HG03558 (cell line): ENCODE results near the gene KRTAP4-8.
"Not testable (repeated sequence)": the region's sequence is repeated elsewhere in the genome, so short reads cannot be mapped to it uniquely, and the experiment has no call there.

Source experiments
- ATAC-seq: cut with Tn5 transposase; IDR thresholded peaks from one replicate; pipeline ENCODE4 v1.9.1; 2021; ENCODE audit warnings: moderate number of reproducible peaks; ENCODE audit not compliant: unreplicated experiment; ENCODE audit errors: extremely low read depth

Gene KRTAP4-8

DNA sequence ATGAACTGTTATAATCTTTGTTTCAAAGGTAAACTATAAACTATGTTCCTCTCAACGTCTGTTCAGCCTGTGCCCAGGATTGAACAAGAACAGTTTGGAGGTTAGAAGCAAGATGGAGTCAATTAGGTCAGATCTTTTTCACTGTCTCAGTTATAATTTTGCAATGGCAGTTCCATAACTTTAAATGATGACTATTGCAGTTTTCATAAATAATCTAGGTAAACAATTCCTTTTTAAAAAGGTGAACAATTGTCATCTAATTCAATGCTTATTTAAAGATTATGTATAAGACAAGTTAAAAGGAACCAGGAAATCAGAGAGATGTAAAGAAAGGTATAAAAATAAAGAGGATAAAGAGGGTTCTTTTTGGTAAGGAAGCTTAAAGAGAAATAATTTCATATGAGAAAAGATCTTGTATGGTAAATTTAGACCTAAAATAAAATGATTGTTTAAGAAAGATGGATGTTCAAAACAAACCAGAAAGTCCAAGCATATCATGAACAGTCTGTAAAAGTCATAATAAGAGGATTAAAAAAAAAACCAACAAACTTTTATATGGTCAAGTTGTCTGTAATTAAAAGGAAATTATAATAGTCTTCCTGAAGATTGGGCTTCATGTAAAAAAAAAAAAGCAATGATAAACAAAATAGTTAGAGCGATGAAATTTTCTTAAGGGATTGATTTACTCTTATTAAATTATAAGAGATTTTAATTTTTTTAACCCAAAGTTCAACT is 13.4 kb upstream of the KRTAP4-8 start:
- ATAC-seq, result no peak

DNA sequence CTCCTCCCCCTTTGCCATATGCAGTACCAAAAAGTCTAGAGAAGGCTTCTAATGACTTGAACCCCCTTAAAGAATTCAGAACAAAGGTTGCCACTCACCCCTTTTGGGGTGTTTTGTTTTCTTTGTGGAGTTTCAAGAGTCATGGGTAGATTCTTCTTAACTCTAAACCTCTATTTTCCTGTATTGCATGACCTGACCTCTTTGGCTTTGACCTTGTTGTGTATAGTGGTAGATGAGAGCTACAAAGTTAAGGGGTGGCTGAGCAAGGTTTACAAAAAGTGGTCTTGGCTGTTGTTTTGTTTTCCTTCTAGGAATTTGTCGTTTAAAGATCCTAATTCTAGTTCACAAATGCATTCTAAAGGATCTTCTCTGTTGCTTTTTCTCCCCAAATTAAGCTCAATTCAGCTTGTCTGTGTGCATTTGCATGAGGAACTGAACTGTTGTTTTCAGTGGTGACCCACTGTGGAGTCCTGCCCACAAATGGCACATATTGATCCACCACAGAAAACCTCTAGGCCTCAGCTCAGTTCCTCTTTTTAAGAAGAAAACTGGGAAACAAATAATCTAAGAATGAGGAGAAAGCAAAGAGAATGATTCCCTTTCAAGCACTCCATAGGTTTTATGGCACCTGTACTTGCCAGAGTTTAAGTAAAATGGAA is 10.9 kb upstream of the KRTAP4-8 start:
- not testable (repeated sequence) for ATAC-seq

DNA sequence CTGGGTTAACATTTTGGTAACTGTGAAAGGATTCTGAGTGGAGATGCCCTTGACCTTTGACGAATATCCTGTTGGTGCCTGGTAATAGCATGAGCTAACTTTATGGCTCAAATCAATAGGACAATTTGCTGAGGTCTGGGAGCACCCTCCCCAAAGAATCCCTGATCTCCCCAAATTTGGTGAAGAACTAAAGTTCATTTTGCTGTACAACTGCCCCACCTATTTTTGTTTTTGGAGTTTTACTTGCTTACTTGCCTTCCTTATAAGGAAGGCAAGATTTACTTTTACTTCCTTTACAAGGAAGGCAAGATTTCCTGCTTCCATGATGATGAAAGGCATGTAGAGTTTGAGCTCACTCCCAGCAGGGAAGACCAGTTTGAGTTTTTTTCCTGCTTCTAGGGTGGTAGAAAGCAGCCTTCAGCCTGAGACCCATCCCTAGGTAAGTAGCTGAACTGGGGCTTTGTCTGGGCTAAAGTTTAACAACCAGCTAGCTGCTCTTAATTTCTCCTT is 10.1 kb upstream of the KRTAP4-8 start:
- ATAC-seq, result no peak

DNA sequence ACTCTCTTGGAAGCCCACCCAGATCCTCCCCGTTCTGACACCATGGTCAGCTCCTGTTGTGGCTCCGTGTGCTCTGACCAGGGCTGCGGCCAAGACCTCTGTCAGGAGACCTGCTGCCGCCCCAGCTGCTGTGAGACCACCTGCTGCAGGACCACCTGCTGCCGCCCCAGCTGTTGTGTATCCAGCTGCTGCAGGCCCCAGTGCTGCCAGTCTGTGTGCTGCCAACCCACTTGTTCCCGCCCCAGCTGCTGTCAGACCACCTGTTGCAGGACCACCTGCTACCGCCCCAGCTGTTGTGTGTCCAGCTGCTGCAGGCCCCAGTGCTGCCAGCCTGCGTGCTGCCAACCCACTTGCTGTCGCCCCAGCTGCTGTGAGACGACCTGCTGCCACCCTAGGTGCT is 7.4 kb upstream of the KRTAP4-8 start, which contains the start of gene KRTAP4-9:
TSS of gene KRTAP4-9 (plus strand) at position 43 of the 400 bp plus-strand sequence. CDS start at position 43, 0 bp downstream.
- not testable (repeated sequence) for ATAC-seq

DNA sequence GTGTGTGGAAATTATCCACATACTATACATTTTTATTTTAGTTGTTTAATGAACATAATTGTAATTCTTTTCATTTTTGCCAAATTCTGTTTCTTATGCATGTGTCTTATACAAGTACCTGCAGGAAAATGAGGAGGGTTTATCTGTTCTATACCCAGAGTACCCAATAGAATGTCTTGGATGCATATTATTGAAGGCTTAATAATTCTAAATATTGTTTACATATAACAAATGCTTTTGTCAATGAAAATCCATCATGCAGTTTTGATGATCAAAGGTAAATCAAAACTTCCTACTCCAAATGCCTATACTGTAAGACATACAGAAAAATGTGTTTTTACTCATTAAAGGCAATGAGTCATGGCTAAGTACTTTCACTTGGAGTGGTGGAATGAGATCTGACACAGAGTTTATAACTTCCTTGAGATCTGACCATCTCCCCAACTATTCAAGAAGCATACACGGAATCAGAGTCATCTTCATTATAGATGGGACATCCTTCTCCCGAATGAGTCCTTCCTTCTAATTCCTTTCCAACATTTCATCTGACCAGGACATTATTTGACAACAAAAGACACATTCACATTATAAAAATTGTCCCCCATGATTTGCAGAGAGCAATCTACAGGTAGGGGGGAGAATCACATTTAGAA is 6.6 kb upstream of the KRTAP4-8 start:
- not testable (repeated sequence) for ATAC-seq

DNA sequence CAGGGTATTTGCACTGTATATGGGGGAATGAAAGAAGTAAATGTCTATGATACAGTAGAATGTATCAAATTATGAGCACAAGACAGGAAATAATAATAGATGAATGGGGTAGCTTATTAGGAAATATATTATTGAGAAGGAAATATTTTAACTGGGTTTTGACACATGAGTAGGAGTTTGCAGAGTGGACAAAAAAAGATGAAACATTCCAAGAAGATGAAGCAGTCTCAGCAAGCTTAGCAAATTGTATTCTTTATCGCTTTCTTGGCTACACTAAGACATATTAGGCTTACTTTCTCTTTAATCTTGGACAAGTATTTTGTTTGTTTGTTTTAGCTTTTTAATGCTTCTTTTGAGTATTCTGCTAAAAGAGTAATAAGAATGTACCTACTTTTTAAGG is 6.0 kb upstream of the KRTAP4-8 start:
- no peak for ATAC-seq

DNA sequence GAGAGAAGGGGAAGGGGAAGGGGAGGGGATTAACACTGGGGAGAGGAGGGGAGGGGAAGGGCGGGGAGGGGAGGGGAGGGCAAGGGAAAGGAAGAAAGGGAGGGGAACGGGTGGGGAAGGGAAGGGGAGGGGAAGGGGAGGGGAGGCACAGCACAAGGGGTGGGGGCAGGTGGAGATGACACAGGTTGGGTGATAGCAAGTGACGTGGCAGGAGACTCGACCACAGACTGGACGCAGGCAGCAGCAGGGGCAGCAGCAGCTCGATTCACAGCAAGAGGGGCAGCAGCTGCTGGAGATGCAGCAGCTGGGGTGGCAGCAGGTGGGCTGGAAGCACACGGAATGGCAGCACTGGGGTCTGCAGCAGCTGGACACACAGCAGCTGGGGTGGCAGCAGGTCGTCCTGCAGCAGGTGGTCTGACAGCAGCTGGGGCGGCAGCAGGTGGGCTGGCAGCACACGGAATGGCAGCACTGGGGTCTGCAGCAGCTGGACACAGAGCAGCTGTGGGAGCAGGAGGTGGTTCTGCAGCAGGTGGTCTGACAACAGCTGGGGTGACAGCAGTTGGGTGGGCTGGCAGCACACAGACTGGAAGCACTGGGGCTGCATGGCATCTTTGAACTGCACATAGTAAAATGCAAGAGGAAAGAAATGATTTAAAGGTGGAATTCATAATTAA is 3.8 kb upstream of the KRTAP4-8 start, which contains the start of gene KRTAP4-16:
TSS of gene KRTAP4-16 (minus strand) at position 624 of the 674 bp plus-strand sequence. CDS start at position 624, 0 bp downstream.
- no peak for ATAC-seq

DNA sequence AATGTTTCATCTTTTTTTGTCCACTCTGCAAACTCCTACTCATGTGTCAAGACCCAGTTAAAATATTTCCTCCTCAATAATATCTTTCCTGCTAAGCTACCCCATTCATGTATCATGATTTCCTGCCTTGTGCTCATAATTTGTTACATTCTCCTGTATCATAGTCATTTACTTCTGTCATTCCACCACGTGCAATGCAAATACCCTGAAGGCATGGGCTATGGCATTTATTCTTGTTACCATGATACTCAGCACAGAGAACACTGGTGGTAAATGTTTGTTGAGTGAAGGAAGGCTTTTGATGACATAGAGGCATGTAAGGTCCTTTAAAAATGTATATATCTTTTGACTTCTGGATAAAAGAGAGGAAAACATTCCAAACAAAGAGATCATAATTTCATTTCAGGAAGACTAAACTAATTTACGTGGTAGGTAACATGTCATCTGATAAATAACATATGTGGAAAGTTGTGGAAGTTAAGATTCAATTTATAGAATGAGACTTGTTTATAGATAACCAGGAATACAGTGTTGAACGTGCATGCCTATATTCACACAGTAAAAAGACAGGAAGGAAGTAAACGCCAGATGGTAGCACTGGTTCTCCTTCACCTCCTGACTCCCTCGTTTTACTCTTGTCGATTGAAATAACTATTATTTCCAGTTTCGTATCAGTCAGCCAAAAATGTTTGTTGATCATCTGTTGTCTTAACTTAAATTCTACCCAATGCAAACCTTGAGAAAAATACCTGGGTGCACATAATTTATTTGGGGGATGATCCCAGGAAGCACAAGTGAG is 1.9 kb upstream of the KRTAP4-8 start:
- ATAC-seq, result not testable (repeated sequence)

DNA sequence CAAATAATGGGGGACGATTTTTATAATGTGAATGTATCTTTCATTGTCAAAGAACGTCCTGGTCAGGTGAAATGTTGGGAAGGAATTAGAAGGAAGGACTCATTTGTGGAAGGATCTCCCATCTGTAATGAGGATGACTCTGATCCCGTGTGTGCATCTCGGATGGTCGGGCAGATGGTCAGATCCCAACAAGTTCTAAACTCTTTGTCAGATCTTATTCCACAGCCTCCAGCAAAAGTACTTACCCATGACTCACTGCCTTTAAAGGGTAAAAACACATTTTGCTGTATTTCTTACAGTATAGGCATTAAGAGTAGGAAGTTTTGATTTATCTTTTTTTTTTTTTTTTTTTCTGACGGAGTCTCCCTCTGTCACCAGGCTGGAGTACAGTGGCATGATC is 539 bp upstream of the KRTAP4-8 start:
- no peak for ATAC-seq

DNA sequence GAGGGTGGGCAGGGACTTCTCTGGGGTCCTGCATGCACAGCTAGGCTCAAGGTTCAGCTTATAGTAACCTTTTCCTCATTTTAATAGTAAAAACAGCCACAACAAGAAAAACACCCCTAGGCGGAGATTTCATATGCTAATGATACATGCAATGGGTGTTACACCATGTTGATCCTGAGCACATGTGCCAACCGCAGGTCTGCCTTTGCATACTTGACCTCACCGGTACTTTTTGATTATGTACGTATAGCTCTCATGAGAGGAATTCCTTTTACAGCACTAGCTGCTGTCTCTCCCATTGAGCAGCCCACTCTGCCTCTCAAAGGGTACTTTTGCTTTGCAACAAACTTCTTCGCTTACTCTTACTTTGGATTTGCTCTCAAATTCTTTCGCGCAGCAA is 1.9 kb downstream of the KRTAP4-8 start:
- no peak for ATAC-seq

DNA sequence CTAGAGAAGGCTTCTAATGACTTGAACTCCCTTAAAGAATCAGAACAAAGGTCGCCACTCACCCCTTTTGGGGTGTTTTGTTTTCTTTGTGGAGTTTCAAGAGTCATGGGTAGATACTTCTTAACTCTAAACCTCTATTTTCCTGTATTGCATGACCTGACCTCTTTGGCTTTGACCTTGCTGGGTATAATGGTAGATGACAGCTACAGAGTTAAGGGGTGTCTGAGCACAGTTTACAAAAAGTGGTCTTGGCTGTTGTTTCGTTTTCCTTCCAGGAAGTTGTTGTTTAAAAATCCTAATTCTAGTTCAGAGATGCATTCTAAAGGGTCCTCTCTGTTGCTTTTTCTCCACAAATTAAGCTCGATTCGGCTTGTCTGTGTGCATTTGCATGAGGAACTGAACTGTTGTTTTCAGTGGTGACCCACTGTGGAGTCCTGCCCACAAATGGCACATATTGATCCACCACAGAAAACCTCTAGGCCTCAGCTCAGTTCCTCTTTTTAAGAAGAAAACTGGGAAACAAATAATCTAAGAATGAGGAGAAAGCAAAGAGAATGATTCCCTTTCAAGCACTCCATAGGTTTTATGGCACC is 9.1 kb downstream of the KRTAP4-8 start:
- not testable (repeated sequence) for ATAC-seq

DNA sequence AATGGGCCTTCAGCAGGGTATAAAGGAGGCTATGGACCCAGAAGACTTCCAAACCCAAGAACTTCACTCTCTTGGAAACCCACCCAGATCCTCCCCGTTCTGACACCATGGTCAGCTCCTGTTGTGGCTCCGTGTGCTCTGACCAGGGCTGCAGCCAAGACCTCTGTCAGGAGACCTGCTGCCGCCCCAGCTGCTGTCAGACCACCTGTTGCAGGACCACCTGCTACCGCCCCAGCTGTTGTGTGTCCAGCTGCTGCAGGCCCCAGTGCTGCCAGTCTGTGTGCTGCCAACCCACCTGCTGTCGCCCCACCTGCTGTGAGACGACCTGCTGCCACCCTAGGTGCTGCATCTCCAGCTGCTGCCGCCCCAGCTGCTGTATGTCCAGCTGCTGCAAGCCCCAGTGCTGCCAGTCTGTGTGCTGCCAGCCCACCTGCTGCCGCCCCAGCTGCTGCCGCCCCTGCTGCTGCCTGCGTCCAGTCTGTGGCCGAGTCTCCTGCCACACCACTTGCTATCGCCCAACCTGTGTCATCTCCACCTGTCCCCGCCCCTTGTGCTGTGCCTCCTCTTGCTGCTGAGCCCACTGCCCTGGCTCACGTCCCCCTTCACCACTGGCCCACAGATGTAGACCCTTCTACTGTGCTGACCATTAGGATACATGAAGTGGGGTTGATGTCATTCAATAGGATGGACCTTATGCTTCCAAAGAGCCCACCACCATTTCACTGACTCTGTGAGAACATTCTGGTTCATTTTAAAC is 13.7 kb downstream of the KRTAP4-8 start, which contains the start of gene KRTAP4-7:
TSS of gene KRTAP4-7 (plus strand) at position 51 of the 757 bp plus-strand sequence. CDS start at position 108, 57 bp downstream.
- ATAC-seq, result not testable (repeated sequence)

DNA sequence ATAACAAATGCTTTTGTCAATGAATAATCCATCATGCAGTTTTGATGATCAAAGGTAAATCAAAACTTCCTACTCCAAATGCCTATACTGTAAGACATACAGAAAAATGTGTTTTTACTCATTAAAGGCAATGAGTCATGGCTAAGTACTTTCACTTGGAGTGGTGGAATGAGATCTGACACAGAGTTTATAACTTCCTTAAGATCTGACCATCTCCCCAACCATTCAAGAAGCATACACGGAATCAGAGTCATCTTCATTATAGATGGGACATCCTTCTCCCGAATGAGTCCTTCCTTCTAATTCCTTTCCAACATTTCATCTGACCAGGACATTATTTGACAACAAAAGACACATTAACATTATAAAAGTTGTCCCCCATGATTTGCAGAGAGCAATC is 14.5 kb downstream of the KRTAP4-8 start:
- ATAC-seq, result not testable (repeated sequence)

DNA sequence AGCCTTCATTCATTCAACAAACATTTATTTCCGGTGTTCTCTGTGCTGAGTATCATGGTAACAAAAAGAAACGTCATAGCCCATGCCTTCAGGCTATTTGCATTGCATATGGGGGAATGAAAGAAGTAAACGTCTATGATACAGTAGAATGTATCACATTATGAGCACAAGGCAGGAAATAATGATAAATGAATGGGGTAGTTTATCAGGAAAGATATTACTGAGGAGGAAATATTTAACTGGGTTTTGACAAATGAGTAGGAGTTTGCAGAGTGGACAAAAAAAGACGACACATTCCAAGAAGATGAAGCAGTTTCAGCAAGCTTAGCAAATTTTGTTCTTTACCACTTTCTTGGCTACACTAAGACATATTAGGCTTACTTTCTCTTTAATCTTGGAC is 15.3 kb downstream of the KRTAP4-8 start:
- no peak for ATAC-seq

DNA sequence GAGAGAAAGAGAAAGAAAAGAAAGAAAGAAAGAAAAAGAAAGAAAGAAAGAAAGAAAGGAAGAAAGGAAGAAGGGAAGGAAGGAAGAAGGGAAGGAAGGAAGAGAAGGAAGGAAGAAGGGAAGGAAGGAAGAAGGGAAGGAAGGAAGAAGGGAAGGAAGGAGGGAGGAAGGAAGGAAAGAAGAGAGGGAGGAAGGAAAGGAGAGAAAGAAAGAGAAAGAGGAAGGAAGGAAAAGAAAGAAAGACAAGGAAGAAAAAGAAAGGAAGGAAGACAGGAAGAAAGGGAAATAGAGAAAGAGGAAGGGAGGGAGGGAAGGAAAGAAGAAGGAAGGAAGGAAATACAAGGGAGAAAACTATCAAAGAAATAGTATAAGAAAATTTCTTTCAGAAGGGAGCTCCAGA is 21.2 kb downstream of the KRTAP4-8 start:
- no peak for ATAC-seq

DNA sequence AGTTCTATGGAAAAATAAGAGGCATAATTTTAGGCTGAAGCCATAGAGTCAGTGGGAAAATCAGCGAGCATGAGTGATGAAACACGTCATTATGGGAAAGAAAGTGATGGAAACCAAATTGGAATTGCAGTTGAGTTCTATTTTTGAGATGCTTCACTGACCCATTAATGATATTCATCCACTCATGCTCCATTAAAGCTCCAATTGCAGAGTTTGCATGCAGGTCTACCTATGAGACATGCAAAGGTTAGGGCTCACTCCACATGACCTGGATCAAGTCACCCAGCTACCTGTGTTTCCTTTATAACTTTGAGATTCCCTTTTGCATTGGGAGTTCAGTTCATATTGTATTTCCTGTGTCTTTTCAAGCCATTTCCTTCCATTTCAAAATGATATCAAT is 24.3 kb downstream of the KRTAP4-8 start:
- ATAC-seq, result no peak

DNA sequence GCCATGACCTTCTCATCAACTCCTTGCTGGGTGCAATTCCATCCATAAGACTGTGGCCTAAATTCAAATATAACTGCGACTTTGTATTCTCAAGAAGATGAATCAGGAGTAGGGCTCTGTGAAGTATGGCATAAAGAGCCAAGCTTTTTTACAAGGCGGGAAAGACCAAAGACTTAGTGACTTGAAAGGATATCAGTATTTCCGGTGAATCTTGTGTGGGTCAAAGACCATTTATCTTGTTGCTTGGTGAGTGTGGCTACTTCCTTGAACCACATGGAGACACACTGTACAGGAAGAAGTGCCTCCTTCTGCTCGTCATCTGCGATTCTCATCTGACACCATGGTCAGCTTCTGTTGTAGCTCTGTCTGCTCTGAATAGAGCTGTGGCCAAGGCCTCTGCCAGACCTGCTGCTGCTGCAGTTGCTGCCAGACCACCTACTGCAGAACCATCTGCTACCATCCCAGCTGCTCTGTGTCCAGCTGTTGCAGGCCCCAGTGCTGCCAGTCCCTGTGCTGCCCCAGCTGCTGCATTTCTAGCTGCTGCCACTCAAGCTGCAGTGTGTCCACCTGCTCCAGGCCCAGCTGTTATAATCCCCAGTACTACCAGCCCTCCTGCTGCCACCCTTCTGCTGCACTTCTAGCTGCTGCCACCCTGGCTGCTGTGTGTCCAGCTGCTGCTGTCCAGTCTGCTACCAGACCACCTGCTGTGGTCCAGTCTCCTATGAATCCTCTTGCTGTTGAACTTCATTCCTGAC is 26.2 kb downstream of the KRTAP4-8 start:
- no peak for ATAC-seq

DNA sequence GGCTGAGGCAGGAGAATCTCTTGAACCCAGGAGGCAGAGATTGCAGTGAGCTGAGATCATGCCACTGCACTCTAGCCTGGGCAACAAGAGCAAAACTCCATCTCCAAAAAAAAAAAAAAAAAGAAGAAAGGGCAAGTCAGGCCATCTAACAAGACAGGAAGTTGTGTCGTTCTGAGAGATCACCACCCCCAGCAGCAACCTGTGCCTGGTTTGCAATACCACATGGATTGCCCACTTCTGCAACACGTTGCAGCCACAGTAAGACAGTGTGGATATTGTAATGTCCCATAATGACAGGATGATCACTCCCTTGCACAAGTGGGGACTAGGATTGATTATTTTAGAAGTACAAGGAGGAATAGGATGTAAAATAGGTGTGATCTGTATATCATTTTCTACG is 28.9 kb downstream of the KRTAP4-8 start:
- no peak for ATAC-seq
